Central memory CD8-positive, alpha-beta T cell (primary cell): ENCODE measurements around the gene GART.

Experiments used
- ATAC-seq: fragments of 150-1000 bp; cut with Tn5 transposase; replicated peaks from 2 replicates; pipeline ENCODE4 v1.10.0; 2022; ENCODE audit warnings: mild to moderate bottlenecking, moderate FRiP score, moderate number of reproducible peaks; ENCODE audit not compliant: poor library complexity, severe bottlenecking; ENCODE audit errors: extremely low read depth
- DNase-seq, 2 donors: peaks; one replicate each; pipeline ENCODE4 v3.0.0; 2021; ENCODE audit warnings: low spot score in 2 of 2
- H3K27ac Mint-ChIP-seq: one replicate; pipeline ENCODE4 v1.8.0; 2022; ENCODE audit warnings: low read depth, mild to moderate bottlenecking, moderate library complexity, mixed read lengths
- H3K27me3 Mint-ChIP-seq: one replicate; pipeline ENCODE4 v1.8.0; 2022; ENCODE audit warnings: mixed read lengths
- H3K36me3 Mint-ChIP-seq: one replicate; pipeline ENCODE4 v1.8.0; 2022; ENCODE audit warnings: mild to moderate bottlenecking, moderate library complexity, mixed read lengths; ENCODE audit not compliant: insufficient read depth
- H3K4me1 Mint-ChIP-seq: one replicate; pipeline ENCODE4 v1.8.0; 2022; ENCODE audit warnings: mixed read lengths
- H3K4me3 Mint-ChIP-seq: one replicate; pipeline ENCODE4 v1.8.0; 2022; ENCODE audit warnings: mild to moderate bottlenecking, moderate library complexity, mixed read lengths
- H3K9me3 Mint-ChIP-seq: one replicate; pipeline ENCODE4 v1.8.0; 2022; ENCODE audit warnings: mixed read lengths

The GART gene

DNA sequence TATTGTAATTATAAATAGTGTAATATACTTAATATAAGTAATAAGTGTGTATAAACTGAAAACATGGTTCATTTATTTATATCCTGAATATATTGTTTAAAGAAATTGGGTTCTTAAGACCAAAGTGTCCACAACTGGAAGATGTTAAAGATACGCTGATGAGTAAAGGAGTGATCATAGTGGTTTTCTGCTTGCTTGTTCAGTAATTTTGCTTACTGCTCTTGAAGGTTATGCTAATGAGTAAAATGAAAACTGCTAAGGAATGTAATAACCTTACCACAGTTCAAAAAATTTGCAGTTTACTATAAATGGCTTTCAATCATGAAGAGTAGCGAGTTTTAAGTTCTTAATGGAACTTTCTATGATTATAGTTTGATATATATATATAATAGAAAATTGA is 24.6 kb upstream of the GART start:
- no peak overlapping the region for H3K27ac Mint-ChIP-seq
- ATAC-seq (no peak), DNase-seq (no peak)
- H3K27me3 Mint-ChIP-seq: no peaks in the 10 kb centered on the region
- no peak overlapping the region for H3K4me3 Mint-ChIP-seq
- no peaks in the 10 kb centered on the region for H3K9me3 Mint-ChIP-seq
- peaks cover 29% of the 10 kb centered on the region for H3K4me1 Mint-ChIP-seq
- H3K36me3 Mint-ChIP-seq: peaks cover 43% of the 10 kb centered on the region

DNA sequence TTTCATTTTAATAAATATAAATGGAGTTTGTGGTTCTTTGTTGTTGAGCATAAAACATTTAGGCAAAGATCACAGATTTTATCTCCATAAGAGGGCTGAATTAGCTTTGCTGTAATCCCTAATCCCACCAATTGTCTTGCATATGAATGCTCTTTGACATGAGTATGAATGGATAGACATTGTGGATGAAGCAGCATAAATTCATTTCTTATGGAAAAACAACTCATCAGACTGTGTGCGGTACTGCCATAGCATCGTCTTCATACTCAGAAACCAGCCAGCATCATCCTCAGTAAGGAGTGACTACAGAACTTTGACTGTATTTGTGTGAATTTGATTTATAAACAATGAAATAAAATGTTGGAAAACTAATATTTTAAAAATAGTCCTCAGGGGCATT is 20.5 kb upstream of the GART start:
- Mint-ChIP-seq H3K4me3 (no peak overlapping the region), H3K4me1 (peaks cover 42% of the 10 kb centered on the region), H3K9me3 (no peaks in the 10 kb centered on the region), H3K36me3 (peaks cover 55% of the 10 kb centered on the region), H3K27ac (peak overlapping the region; percentile 17), H3K27me3 (no peaks in the 10 kb centered on the region)
- ATAC-seq: no peak
- DNase-seq: no peak

DNA sequence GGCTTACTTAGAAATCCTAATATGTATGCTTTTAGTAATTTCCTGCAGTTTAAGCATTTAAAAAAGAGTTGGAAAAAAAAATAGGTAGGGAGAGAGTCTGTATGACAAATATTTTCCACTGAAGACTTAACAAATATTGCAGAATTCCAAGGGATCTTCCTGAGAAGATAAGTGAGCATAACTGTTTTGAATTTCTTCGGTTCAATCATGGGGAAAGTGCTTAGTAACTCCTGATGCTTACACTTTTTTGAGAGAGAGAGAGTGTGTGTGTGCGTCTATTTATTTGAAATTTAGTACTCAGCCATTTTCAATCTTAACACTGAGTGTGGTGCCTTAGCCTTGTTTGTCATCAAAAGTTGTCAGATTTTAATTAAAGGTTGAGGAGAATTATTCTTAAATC is 19.5 kb upstream of the GART start:
- Mint-ChIP-seq H3K27me3 (no peaks in the 10 kb centered on the region), H3K4me1 (peaks cover 52% of the 10 kb centered on the region), H3K27ac (peak overlapping the region; percentile 58), H3K9me3 (no peaks in the 10 kb centered on the region), H3K4me3 (no peak overlapping the region), H3K36me3 (peaks cover 59% of the 10 kb centered on the region)
- DNase-seq: no peak
- no peak for ATAC-seq

DNA sequence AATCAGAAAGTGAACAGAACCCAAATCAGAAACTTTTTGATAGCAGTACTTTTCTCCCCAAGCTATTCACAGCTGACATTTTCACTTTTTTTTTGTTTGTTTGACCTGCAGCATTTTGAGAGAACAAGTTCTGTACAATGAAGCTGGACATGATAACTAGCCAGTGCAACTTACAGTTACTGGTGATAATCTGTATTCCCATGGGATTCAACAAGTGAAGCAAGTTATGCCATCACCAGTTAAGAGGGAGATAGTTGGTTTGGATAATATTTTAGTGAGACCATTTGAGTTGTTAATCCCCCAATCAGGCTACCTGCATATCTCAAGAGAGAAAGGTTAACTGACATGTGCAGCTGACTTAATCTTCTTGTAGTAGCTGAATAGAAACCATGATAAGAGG is 19.0 kb upstream of the GART start:
- H3K9me3 Mint-ChIP-seq: no peaks in the 10 kb centered on the region
- no peaks in the 10 kb centered on the region for H3K27me3 Mint-ChIP-seq
- peaks cover 56% of the 10 kb centered on the region for H3K4me1 Mint-ChIP-seq
- H3K36me3 Mint-ChIP-seq: peaks cover 63% of the 10 kb centered on the region
- no peak for DNase-seq
- ATAC-seq: no peak
- no peak overlapping the region for H3K4me3 Mint-ChIP-seq
- H3K27ac Mint-ChIP-seq: peak overlapping the region; percentile 58

DNA sequence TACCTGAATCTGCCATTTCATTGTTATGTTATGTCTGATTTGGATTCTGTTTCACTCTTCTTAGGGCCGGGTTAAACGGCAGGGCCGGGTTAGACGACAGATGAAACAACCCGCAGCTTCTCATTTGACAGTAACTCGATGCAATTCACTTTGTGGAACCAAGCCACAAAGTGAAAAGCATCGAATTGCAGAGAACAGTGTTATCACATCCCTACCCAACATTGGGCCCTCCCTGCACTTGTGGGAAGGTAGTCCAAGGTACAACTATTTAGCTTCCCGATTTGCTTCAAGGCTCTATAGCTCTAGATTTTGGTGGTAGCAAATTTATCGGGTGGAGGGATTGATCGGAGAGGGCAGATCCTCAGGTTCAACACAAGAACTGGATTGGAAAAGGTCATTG is 17.9 kb upstream of the GART start:
- no peak overlapping the region for H3K4me3 Mint-ChIP-seq
- no peak overlapping the region for H3K27ac Mint-ChIP-seq
- peaks cover 72% of the 10 kb centered on the region for H3K36me3 Mint-ChIP-seq
- H3K9me3 Mint-ChIP-seq: no peaks in the 10 kb centered on the region
- DNase-seq: no peak
- H3K4me1 Mint-ChIP-seq: peaks cover 64% of the 10 kb centered on the region
- no peaks in the 10 kb centered on the region for H3K27me3 Mint-ChIP-seq
- ATAC-seq: no peak

DNA sequence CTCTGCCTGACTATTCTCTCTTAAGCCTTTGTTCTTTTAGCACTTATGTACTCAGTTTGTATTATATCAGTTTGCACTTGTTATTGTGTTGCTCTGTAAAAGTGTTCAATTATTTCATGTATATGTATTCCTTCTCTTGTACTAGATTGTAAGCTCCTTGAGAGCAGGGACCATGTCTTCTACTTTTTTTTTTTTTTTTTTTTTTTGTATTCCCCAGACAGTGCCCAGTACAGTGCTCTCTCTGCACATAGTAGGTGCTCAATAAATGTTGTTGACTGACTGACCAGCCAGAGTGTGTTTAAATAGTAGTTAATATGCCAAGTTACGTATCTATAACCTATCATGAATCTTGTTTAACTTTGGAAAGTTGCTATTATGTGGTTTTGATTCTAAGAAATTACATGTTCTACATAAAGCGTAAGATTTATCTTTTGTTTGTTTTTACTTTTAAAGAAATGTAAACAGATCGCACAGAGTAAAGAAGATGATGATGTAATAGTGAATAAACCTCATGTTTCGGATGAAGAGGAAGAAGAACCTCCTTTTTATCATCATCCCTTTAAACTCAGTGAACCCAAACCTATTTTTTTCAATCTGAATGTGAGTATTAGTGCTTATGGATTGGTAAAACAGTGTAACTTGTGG is 17.0 kb upstream of the GART start:
- Mint-ChIP-seq H3K27me3 (no peaks in the 10 kb centered on the region), H3K4me1 (peaks cover 74% of the 10 kb centered on the region)

DNA sequence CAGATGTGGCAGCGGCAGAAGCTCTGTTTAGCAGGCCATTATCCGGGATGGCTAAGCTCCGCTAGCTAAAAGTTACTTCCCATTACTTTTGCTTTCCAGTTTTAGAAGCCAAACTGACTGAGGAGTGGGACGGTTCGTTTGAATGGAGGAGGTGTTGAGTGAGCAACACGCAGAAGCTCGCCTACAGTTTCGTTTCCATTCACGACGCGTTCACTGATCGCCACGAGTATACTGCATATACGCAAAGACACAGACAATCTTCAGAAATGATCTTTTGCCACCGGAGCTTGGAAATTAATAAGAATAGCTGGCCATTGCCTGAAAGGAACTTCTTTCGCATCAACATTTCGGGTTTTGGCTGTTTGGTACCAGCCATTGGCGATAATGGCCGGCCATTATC is 15.5 kb upstream of the GART start:
- H3K27ac Mint-ChIP-seq: no peak overlapping the region
- DNase-seq (no peak), ATAC-seq (no peak)
- H3K36me3 Mint-ChIP-seq: peaks cover 89% of the 10 kb centered on the region
- no peaks in the 10 kb centered on the region for H3K27me3 Mint-ChIP-seq
- H3K9me3 Mint-ChIP-seq: no peaks in the 10 kb centered on the region
- no peak overlapping the region for H3K4me3 Mint-ChIP-seq
- H3K4me1 Mint-ChIP-seq: peaks cover 68% of the 10 kb centered on the region

More for the DNA sequence above, 17.0 kb upstream of the GART start:
- Mint-ChIP-seq H3K36me3 (peaks cover 78% of the 10 kb centered on the region), H3K4me3 (no peak overlapping the region), H3K9me3 (no peaks in the 10 kb centered on the region), H3K27ac (no peak overlapping the region)
- no peak for ATAC-seq
- no peak for DNase-seq

DNA sequence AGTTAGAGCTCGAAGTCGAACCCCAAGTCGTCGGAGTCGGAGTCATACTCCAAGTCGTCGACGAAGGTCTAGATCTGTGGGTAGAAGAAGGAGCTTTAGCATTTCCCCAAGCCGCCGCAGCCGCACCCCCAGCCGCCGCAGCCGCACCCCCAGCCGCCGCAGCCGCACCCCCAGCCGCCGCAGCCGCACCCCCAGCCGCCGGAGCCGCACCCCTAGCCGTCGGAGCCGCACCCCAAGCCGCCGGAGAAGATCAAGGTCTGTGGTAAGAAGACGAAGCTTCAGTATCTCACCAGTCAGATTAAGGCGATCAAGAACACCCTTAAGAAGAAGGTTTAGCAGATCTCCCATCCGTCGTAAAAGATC is 13.0 kb upstream of the GART start:
- Mint-ChIP-seq H3K4me1 (peaks cover 54% of the 10 kb centered on the region), H3K9me3 (no peaks in the 10 kb centered on the region), H3K4me3 (peak overlapping the region; percentile 58), H3K36me3 (peaks cover 85% of the 10 kb centered on the region), H3K27me3 (no peaks in the 10 kb centered on the region), H3K27ac (peak overlapping the region; percentile 80)
- ATAC-seq (no peak), DNase-seq (no peak)

DNA sequence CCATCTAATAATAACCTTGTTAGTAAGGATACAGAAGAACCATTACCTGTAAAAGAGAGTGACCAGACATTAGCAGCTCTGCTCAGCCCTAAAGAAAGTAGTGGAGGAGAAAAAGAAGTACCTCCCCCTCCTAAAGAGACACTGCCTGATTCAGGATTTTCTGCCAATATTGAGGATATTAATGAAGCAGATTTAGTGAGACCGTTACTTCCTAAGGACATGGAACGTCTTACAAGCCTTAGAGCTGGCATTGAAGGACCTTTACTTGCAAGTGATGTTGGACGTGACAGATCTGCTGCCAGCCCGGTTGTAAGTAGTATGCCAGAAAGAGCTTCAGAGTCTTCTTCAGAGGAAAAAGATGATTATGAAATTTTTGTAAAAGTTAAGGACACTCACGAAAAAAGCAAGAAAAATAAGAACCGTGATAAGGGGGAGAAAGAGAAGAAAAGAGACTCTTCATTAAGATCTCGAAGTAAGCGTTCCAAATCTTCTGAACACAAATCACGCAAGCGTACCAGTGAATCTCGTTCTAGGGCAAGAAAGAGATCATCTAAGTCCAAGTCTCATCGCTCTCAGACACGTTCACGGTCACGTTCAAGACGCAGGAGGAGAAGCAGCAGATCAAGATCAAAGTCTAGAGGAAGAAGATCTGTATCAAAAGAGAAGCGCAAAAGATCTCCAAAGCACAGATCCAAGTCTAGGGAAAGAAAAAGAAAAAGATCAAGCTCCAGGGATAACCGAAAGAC is 12.5 kb upstream of the GART start:
- peaks cover 83% of the 10 kb centered on the region for H3K36me3 Mint-ChIP-seq

DNA sequence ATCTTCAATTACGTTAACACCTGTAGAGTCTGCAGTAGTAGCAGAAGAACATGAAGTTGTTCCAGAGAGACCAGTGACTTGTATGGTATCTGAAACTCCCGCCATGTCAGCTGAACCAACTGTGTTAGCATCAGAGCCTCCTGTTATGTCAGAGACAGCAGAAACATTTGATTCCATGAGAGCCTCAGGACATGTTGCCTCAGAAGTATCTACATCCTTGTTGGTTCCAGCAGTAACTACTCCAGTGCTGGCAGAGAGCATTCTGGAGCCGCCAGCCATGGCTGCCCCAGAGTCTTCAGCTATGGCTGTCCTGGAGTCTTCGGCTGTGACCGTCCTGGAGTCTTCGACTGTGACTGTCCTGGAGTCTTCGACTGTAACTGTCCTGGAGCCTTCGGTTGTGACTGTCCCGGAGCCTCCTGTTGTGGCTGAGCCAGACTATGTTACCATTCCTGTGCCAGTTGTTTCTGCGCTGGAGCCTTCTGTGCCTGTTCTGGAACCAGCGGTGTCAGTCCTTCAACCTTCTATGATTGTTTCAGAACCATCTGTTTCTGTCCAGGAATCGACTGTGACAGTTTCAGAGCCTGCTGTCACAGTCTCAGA is 11.2 kb upstream of the GART start:
- ATAC-seq (no peak), DNase-seq (no peak)
- H3K36me3 Mint-ChIP-seq: peaks cover 83% of the 10 kb centered on the region
- H3K27me3 Mint-ChIP-seq: no peaks in the 10 kb centered on the region
- H3K4me3 Mint-ChIP-seq: no peak overlapping the region
- H3K9me3 Mint-ChIP-seq: no peaks in the 10 kb centered on the region
- peak overlapping the region; percentile 80 for H3K27ac Mint-ChIP-seq
- peaks cover 51% of the 10 kb centered on the region for H3K4me1 Mint-ChIP-seq

More for the DNA sequence above, 12.5 kb upstream of the GART start:
- DNase-seq (no peak), ATAC-seq (no peak)
- Mint-ChIP-seq H3K4me1 (peaks cover 56% of the 10 kb centered on the region), H3K9me3 (no peaks in the 10 kb centered on the region), H3K4me3 (peak overlapping the region; percentile 58), H3K27me3 (no peaks in the 10 kb centered on the region), H3K27ac (peak overlapping the region; percentile 80)

DNA sequence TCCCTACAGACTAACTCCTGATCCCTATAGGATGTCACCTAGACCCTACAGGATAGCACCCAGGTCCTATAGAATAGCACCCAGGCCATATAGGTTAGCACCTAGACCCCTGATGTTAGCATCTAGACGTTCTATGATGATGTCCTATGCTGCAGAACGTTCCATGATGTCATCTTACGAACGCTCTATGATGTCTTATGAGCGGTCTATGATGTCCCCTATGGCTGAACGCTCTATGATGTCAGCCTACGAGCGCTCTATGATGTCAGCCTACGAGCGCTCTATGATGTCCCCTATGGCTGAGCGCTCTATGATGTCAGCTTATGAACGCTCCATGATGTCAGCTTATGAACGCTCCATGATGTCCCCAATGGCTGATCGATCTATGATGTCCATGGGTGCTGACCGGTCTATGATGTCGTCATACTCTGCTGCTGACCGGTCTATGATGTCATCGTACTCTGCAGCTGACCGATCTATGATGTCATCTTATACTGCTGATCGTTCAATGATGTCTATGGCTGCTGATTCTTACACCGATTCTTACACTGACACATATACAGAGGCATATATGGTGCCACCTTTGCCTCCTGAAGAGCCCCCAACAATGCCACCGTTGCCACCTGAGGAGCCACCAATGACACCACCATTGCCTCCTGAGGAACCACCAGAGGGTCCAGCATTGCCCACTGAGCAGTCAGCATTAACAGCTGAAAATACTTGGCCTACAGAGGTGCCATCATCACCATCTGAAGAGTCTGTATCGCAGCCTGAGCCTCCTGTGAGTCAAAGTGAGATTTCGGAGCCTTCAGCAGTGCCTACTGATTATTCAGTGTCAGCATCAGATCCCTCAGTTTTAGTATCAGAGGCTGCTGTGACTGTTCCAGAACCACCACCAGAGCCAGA is 10.4 kb upstream of the GART start:
- H3K36me3 Mint-ChIP-seq: peaks cover 81% of the 10 kb centered on the region
- no peak for DNase-seq
- no peak for ATAC-seq
- H3K4me1 Mint-ChIP-seq: peaks cover 49% of the 10 kb centered on the region
- H3K27ac Mint-ChIP-seq: peak overlapping the region; percentile 14
- peak overlapping the region; percentile 10 for H3K4me3 Mint-ChIP-seq
- H3K27me3 Mint-ChIP-seq: no peaks in the 10 kb centered on the region
- no peaks in the 10 kb centered on the region for H3K9me3 Mint-ChIP-seq

DNA sequence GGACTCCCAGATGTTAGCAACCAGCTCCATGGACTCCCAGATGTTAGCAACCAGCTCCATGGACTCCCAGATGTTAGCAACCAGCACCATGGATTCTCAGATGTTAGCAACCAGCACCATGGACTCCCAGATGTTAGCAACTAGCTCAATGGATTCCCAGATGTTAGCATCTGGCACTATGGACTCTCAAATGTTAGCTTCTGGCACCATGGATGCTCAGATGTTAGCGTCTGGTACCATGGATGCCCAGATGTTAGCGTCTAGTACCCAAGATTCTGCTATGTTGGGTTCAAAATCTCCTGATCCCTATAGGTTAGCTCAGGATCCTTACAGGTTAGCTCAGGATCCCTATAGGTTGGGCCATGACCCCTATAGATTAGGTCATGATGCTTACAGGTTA is 9.7 kb upstream of the GART start:
- no peak for ATAC-seq
- Mint-ChIP-seq H3K4me1 (peaks cover 42% of the 10 kb centered on the region), H3K27me3 (no peaks in the 10 kb centered on the region), H3K27ac (no peak overlapping the region), H3K36me3 (peaks cover 81% of the 10 kb centered on the region), H3K9me3 (no peaks in the 10 kb centered on the region), H3K4me3 (no peak overlapping the region)
- no peak for DNase-seq
